Ishikawa (cell line): ENCODE data around the gene KHDRBS2.

Experiments
- CREB1 ChIP-seq: IDR thresholded peaks from 2 replicates; pipeline ENCODE4 v1.6.1; 2012; ENCODE audit warnings: low read depth
- MAX ChIP-seq: IDR thresholded peaks from 2 replicates; pipeline ENCODE4 v1.6.1; 2012
- RAD21 ChIP-seq: IDR thresholded peaks from 2 replicates; pipeline ENCODE4 v1.6.1; 2012; ENCODE audit warnings: low read depth
- REST ChIP-seq: IDR thresholded peaks from 2 replicates; pipeline ENCODE4 v1.6.1; 2012; ENCODE audit warnings: low read depth, mild to moderate bottlenecking
- TAF1 ChIP-seq: IDR thresholded peaks from 2 replicates; pipeline ENCODE4 v1.6.1; 2012; ENCODE audit warnings: low read depth, mild to moderate bottlenecking
- USF1 ChIP-seq: IDR thresholded peaks from 2 replicates; pipeline ENCODE4 v1.6.1; 2012

DNA sequence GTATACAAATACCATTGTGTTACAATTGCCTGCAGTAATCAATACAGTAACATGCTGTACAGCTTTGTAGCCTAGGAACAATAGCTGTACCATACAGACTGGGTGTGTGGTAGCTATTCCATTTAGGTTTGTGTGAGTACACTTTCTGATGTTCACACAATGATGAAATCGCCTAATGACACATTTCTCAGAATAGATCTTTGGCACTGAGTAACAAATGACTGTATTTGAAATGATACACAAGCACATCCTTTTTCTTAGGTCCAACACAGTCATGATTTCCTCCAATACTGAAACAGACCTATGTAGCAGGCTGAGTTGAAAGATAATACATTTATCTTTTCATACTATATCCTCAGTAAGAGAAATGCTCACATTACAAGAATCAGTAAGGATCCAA, 13.9 kb downstream of the KHDRBS2 start:
- TF ChIP-seq CREB1, result no peak
- TF ChIP-seq RAD21, result no peak
- TF ChIP-seq MAX, result no peak
- TF ChIP-seq USF1, result no peak
- no peak for TF ChIP-seq TAF1
- TF ChIP-seq REST, result no peak
